ENCODE data around the gene MAGI1. TPM values are rescaled to one million over a fixed set of nuclear protein-coding genes. Genes with fewer than 3 reads are reported as not detected.

Gene MAGI1
- total RNA-seq, 3 donors from 2014 or later: 22.1 to 94.4 (median 70.5) TPM

GRCh38 chr3:65793495-65794200, 245.1 kb downstream of the MAGI1 start:
- intact Hi-C loops (cut with DNase I; ENCODE audit: low total_unique reads): no loop called here
- no peaks in the 10 kb centered on the region for H3K4me1 ChIP-seq
- no peaks in the 10 kb centered on the region for H3K9me3 ChIP-seq
- no peak for DNase-seq (ENCODE audit: low spot score in 2 of 2)
- TF ChIP-seq POLR2AphosphoS5 (IDR thresholded peaks at IDR 0.05) (no peak), POLR2A (IDR thresholded peaks at IDR 0.05) (no peak)
- TF ChIP-seq, protein P1, sequence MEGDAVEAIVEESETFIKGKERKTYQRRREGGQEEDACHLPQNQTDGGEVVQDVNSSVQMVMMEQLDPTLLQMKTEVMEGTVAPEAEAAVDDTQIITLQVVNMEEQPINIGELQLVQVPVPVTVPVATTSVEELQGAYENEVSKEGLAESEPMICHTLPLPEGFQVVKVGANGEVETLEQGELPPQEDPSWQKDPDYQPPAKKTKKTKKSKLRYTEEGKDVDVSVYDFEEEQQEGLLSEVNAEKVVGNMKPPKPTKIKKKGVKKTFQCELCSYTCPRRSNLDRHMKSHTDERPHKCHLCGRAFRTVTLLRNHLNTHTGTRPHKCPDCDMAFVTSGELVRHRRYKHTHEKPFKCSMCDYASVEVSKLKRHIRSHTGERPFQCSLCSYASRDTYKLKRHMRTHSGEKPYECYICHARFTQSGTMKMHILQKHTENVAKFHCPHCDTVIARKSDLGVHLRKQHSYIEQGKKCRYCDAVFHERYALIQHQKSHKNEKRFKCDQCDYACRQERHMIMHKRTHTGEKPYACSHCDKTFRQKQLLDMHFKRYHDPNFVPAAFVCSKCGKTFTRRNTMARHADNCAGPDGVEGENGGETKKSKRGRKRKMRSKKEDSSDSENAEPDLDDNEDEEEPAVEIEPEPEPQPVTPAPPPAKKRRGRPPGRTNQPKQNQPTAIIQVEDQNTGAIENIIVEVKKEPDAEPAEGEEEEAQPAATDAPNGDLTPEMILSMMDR (IDR thresholded peaks at IDR 0.05): no peak
- no peaks in the 10 kb centered on the region for H3K36me3 ChIP-seq
- no peak overlapping the region for H3K27ac ChIP-seq
- no peak overlapping the region for H3K4me3 ChIP-seq
- no peaks in the 10 kb centered on the region for H3K27me3 ChIP-seq

GRCh38 chr3:65788461-65788860, 250.3 kb downstream of the MAGI1 start:
- no peaks in the 10 kb centered on the region for H3K27me3 ChIP-seq
- intact Hi-C loops (cut with DNase I; ENCODE audit: low total_unique reads): no loop called here

GRCh38 chr3:65787827-65788226, 250.9 kb downstream of the MAGI1 start:
- Histone ChIP-seq H3K4me3 (no peak overlapping the region), H3K27me3 (no peaks in the 10 kb centered on the region), H3K4me1 (no peaks in the 10 kb centered on the region), H3K36me3 (no peaks in the 10 kb centered on the region), H3K27ac (no peak overlapping the region), H3K9me3 (no peaks in the 10 kb centered on the region)
- no peak for TF ChIP-seq POLR2AphosphoS5 (IDR thresholded peaks at IDR 0.05)
- no peak for TF ChIP-seq POLR2A (IDR thresholded peaks at IDR 0.05)
- TF ChIP-seq, protein P1 (IDR thresholded peaks at IDR 0.05): no peak
- intact Hi-C loops (cut with DNase I; ENCODE audit: low total_unique reads): no loop called here
- no peak for DNase-seq (ENCODE audit: low spot score in 2 of 2)

More at GRCh38 chr3:65788461-65788860, 250.3 kb downstream of the MAGI1 start:
- Histone ChIP-seq H3K9me3 (no peaks in the 10 kb centered on the region), H3K36me3 (no peaks in the 10 kb centered on the region), H3K27ac (no peak overlapping the region), H3K4me1 (no peaks in the 10 kb centered on the region), H3K4me3 (no peak overlapping the region)
- TF ChIP-seq, protein P1 (IDR thresholded peaks at IDR 0.05): no peak
- TF ChIP-seq POLR2AphosphoS5 (IDR thresholded peaks at IDR 0.05) (no peak), POLR2A (IDR thresholded peaks at IDR 0.05) (no peak)
- DNase-seq (ENCODE audit: low spot score in 2 of 2): no peak

GRCh38 chr3:65787340-65787739, 251.4 kb downstream of the MAGI1 start:
- intact Hi-C loops (cut with DNase I; ENCODE audit: low total_unique reads): no loop called here
- H3K27me3 ChIP-seq: no peaks in the 10 kb centered on the region
- TF ChIP-seq POLR2AphosphoS5 (IDR thresholded peaks at IDR 0.05) (no peak), POLR2A (IDR thresholded peaks at IDR 0.05) (no peak)
- TF ChIP-seq, protein P1 (IDR thresholded peaks at IDR 0.05): no peak
- H3K4me1 ChIP-seq: no peaks in the 10 kb centered on the region
- DNase-seq (ENCODE audit: low spot score in 2 of 2): no peak
- no peak overlapping the region for H3K4me3 ChIP-seq
- H3K9me3 ChIP-seq: no peaks in the 10 kb centered on the region
- H3K36me3 ChIP-seq: no peaks in the 10 kb centered on the region
- H3K27ac ChIP-seq: no peak overlapping the region

DNA sequence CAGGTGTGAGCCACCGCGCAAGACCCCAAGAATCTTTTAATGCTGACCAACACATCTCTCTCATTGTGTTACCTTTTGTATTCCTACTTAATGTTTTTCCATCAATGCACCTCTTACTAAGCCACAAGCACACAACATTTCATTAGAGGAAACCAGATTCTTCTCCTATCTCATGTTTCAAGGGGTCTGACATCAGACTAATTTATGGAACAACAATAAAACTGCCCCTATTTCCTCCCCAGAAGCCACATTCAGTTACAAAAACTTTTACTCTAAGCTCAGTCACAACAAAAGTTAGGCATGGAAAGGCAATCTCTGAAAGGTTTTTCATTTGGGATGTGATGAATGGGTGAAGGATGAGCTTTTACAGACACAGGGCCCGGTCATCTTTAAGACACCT, 251.8 kb downstream of the MAGI1 start:
- DNase-seq (ENCODE audit: low spot score in 2 of 2): no peak
- Histone ChIP-seq H3K9me3 (no peaks in the 10 kb centered on the region), H3K27ac (no peak overlapping the region), H3K36me3 (no peaks in the 10 kb centered on the region), H3K4me3 (no peak overlapping the region), H3K27me3 (no peaks in the 10 kb centered on the region), H3K4me1 (no peaks in the 10 kb centered on the region)
- TF ChIP-seq, protein P1 (IDR thresholded peaks at IDR 0.05): no peak
- intact Hi-C loops (cut with DNase I; ENCODE audit: low total_unique reads): no loop called here

Measured in breast epithelium (tissue), 4 donors.